Panc1 (cell line): ENCODE measurements around the gene RASA3. TPM values are rescaled to one million over a fixed set of nuclear protein-coding genes. Genes with fewer than 3 reads are reported as not detected.
A peak's percentile ranks its signal among the peaks of the same experiment; 100 is the strongest.

Source experiments
- ATAC-seq: fragments of 200-7000 bp; cut with Tn5 transposase; 2 replicates; pipeline ENCODE4 v1.9.1; 2020; ENCODE audit warnings: mild to moderate bottlenecking, moderate library complexity
- BruUV-seq: library from RNA; stranded (reverse); fragments of 400-500 nt; replicated peaks from 2 replicates; lab custom pipeline; 2021; lab: Mats Ljungman, UMichigan
- CTCF ChIA-PET: fragments of 300-600 bp; sonication (Branson Sonifier 250); formaldehyde crosslinking; loops from one replicate; lab custom pipeline; 2022; ENCODE audit warnings: antibody characterized with exemption; lab: Charles Lee
- POLR2A ChIA-PET: fragments of 300-600 bp; sonication (Branson Sonifier 250); formaldehyde crosslinking; loops from one replicate; lab custom pipeline; 2022; ENCODE audit warnings: antibody characterized with exemption; lab: Charles Lee
- DNase-seq: peaks from one replicate; pipeline ENCODE4 v3.0.0-alpha.2; 2010; ENCODE audit warnings: low read depth, low spot score
- H3K27ac ChIP-seq: 2 replicates; pipeline ENCODE4 v1.5.1; 2011; ENCODE audit warnings: mild to moderate bottlenecking, low read length, inconsistent platforms
- H3K27me3 ChIP-seq: fragments of 200-500 bp; sonication (Bioruptor generic); 2 replicates; pipeline ENCODE4 v1.6.0; 2014; ENCODE audit warnings: low read length, inconsistent platforms; ENCODE audit not compliant: control insufficient read depth, insufficient read depth
- H3K36me3 ChIP-seq: fragments of 200-500 bp; sonication (Bioruptor generic); 2 replicates; pipeline ENCODE4 v1.5.1; 2014; ENCODE audit warnings: inconsistent platforms, mild to moderate bottlenecking, low read length, moderate library complexity; ENCODE audit not compliant: control insufficient read depth, insufficient read depth
- H3K4me1 ChIP-seq: 2 replicates; pipeline ENCODE4 v1.5.1; 2011; ENCODE audit warnings: inconsistent platforms, mild to moderate bottlenecking, low read length, moderate library complexity; ENCODE audit not compliant: control insufficient read depth, insufficient read depth
- H3K4me3 ChIP-seq, 2 experiments: 2 replicates each; pipeline ENCODE4 v1.5.1; 2011 to 2012; ENCODE audit warnings: low read depth in 2 of 2, low read length in 2 of 2, mild to moderate bottlenecking in 2 of 2, inconsistent platforms in 1 of 2, moderate library complexity in 1 of 2
- H3K9me3 ChIP-seq: fragments of 200-500 bp; sonication (Bioruptor generic); 2 replicates; pipeline ENCODE4 v1.5.1; 2014; ENCODE audit warnings: low read depth, mild to moderate bottlenecking, inconsistent platforms, low read length, moderate library complexity; ENCODE audit not compliant: control insufficient read depth, insufficient read depth
- CTCF ChIP-seq: fragments of 450-650 bp; IDR thresholded peaks from 2 replicates; pipeline ENCODE4 v1.5.1; 2017; ENCODE audit warnings: mild to moderate bottlenecking
- POLR2AphosphoS5 ChIP-seq: IDR thresholded peaks from 2 replicates; pipeline ENCODE4 v1.6.1; 2012; ENCODE audit warnings: mild to moderate bottlenecking, low read depth, low read length, moderate library complexity
- REST ChIP-seq, 2 experiments: IDR thresholded peaks; 2 replicates each; pipeline ENCODE4 v1.6.1; 2011 to 2012; ENCODE audit warnings: low read depth in 2 of 2, control low read depth in 1 of 2, low read length in 1 of 2, mild to moderate bottlenecking in 1 of 2, moderate library complexity in 1 of 2; ENCODE audit not compliant: insufficient read depth in 1 of 2
- SIN3A ChIP-seq: IDR thresholded peaks from 2 replicates; pipeline ENCODE4 v1.6.1; 2012; ENCODE audit warnings: low read depth, mild to moderate bottlenecking, low read length, moderate library complexity, borderline replicate concordance; ENCODE audit not compliant: insufficient read depth
- TCF7L2 ChIP-seq: IDR thresholded peaks from 2 replicates; pipeline ENCODE4 v1.6.1; 2011; ENCODE audit warnings: mild to moderate bottlenecking, low read depth, low read length, inconsistent platforms
- in situ Hi-C: cut with HindIII; loops from 2 replicates; pipeline ENCODE4 v1.10.0; 2016; ENCODE audit warnings: low sequenced_read_pairs, low pct_unique_long_range_greater_than_20kb
- intact Hi-C: fragments of 100-400 bp; cut with micrococcal nuclease; formaldehyde crosslinking; loops from one replicate; pipeline ENCODE4 v1.10.0; 2022; ENCODE audit not compliant: unreplicated experiment
- total RNA-seq: library from RNA; stranded (reverse); gene quantifications from one replicate; pipeline ENCODE4 v1.2.1, GENCODE V29; 2021; ENCODE audit not compliant: unreplicated experiment

Gene RASA3
- total RNA-seq, 1 experiment from 2014 or later = 33.7 TPM

- no TSS peak for BruUV-seq
Measured at GRCh38 chr13:114027046-114027715, 105.2 kb downstream of the RASA3 start.

GRCh38 chr13:114026481-114026880 is 105.9 kb downstream of the RASA3 start:
- H3K9me3 ChIP-seq = no peaks in the 10 kb centered on the region
- H3K4me3 ChIP-seq = no peak overlapping the region
- no peak overlapping the region for H3K27ac ChIP-seq
- intact Hi-C loops (no loop called here), in situ Hi-C loops (no loop called here)
- no peak for DNase-seq
- no peak for ATAC-seq
- ChIA-PET CTCF (no interaction called here), POLR2A (no interaction called here)
- TSS peak; percentile 61 for BruUV-seq
- H3K4me1 ChIP-seq = no peaks in the 10 kb centered on the region
- TF ChIP-seq POLR2AphosphoS5 (no peak), REST (IDR thresholded peaks at IDR 0.05; ENCODE audit: insufficient read depth in 1 of 2, low read depth in 2 of 2, low read length in 1 of 2) (no peak), CTCF (no peak), TCF7L2 (no peak), SIN3A (no peak)
- peaks cover 5% of the 10 kb centered on the region; the same call in 1 of the 2 replicates for H3K36me3 ChIP-seq
- no peaks in the 10 kb centered on the region for H3K27me3 ChIP-seq

More at GRCh38 chr13:114027046-114027715, 105.2 kb downstream of the RASA3 start:
- Histone ChIP-seq H3K4me1 (peaks cover 2% of the 10 kb centered on the region; the same call in 1 of the 2 replicates), H3K4me3 (no peak overlapping the region), H3K27ac (no peak overlapping the region), H3K9me3 (no peaks in the 10 kb centered on the region), H3K27me3 (no peaks in the 10 kb centered on the region), H3K36me3 (peaks cover 5% of the 10 kb centered on the region; the same call in 1 of the 2 replicates)
- POLR2A ChIA-PET = no interaction called here
- in situ Hi-C loops = no loop called here
- ATAC-seq = no peak
- DNase-seq = no peak
- intact Hi-C loops = no loop called here
- CTCF ChIA-PET = no interaction called here
- TF ChIP-seq TCF7L2 (no peak), CTCF (no peak), REST (IDR thresholded peaks at IDR 0.05; ENCODE audit: insufficient read depth in 1 of 2, low read depth in 2 of 2, low read length in 1 of 2) (no peak), SIN3A (no peak), POLR2AphosphoS5 (no peak)
